Spleen (tissue), 7 donors: ENCODE results near the gene ROBO1.

Source experiments
- POLR2AphosphoS5 ChIP-seq, 3 donors: sonication (generic); formaldehyde crosslinking; IDR thresholded peaks; one replicate each; pipeline ENCODE4 v1.5.1; 2017; ENCODE audit warnings: antibody characterized with exemption in 3 of 3
- TF ChIP-seq, protein P1 (sequence below), 11 experiments: fragments of 200-600 bp in 7 of 11; fragments of 450-650 bp in 4 of 11; sonication (generic) in 4 of 11; IDR thresholded peaks in 8 of 11; conservative IDR thresholded peaks in 3 of 11; 1 replicate in 7 of 11; 2 replicates in 4 of 11; pipeline versions ENCODE4 v1.4.0 to v1.8.0; 2016 to 2021; ENCODE audit warnings: antibody characterized with exemption in 11 of 11, inconsistent platforms in 4 of 11, mild to moderate bottlenecking in 1 of 11
- donor health status: DM: no; HTN: no; CAD: no; lungs with moderate emphysema.
- donor health status: DM: no; HTN: no; CAD: no.
- donor health status: DM: no; HTN: no; CAD: no.

- TF ChIP-seq, protein P1, sequence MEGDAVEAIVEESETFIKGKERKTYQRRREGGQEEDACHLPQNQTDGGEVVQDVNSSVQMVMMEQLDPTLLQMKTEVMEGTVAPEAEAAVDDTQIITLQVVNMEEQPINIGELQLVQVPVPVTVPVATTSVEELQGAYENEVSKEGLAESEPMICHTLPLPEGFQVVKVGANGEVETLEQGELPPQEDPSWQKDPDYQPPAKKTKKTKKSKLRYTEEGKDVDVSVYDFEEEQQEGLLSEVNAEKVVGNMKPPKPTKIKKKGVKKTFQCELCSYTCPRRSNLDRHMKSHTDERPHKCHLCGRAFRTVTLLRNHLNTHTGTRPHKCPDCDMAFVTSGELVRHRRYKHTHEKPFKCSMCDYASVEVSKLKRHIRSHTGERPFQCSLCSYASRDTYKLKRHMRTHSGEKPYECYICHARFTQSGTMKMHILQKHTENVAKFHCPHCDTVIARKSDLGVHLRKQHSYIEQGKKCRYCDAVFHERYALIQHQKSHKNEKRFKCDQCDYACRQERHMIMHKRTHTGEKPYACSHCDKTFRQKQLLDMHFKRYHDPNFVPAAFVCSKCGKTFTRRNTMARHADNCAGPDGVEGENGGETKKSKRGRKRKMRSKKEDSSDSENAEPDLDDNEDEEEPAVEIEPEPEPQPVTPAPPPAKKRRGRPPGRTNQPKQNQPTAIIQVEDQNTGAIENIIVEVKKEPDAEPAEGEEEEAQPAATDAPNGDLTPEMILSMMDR (IDR thresholded peaks at IDR 0.05 in 8 of 11, conservative IDR thresholded peaks at IDR 0.05 in 3 of 11) = no peak
- TF ChIP-seq POLR2AphosphoS5 (IDR thresholded peaks at IDR 0.05) = no peak
Observed at GRCh38 chr3:78670746-78671145, 1097.1 kb downstream of the ROBO1 start.
